CD4-positive, alpha-beta T cell treated with Interferon alpha-2 for 1 hour (primary cell): ENCODE results near the gene CREBBP.

Experiments used
- DNase-seq, 2 donors: peaks; one replicate each; pipeline ENCODE4 v3.0.0-alpha.2; 2020 to 2022

The CREBBP gene

DNA sequence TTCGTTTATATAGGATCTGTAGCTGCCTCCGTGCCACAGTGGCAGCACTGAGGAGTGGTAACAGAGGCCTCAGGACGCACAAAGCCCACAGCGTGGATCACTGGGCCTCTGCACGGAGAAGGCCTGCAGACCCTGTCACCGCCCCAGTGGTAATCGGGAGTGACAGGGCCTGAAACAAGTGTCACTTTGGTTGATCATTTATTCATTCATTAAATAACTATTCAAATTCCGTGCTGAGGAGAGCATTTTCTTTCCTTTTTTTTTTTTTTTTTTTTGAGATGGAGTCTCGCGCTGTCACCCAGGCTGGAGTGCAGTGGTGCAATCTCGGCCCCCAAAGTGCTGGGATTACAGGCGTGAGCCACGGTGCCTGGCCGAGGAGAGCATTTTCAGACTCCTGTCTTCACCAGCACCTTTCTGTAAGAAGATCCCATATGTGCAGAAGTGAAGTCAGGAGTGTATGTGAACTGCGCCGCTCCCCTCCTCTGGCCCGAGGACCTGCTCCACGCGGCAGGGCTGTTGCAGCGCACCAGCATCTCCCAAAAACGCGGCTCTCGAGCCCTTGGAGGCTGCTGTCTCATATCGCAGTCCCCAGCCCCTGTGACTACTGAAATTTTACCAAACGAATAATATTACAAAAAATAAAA lies 118.3 kb downstream of the CREBBP start:
- no peak for DNase-seq

- DNase-seq: no peak
Observed at GRCh38 chr16:3761375-3762106, 119.0 kb downstream of the CREBBP start.

GRCh38 chr16:3760518-3760917 lies 120.0 kb downstream of the CREBBP start:
- no peak for DNase-seq

- no peak for DNase-seq
Observed at GRCh38 chr16:3759736-3760135, 120.8 kb downstream of the CREBBP start.

- no peak for DNase-seq
Observed at GRCh38 chr16:3756113-3756512, 124.4 kb downstream of the CREBBP start.

- DNase-seq: no peak
Observed at GRCh38 chr16:3755249-3755648, 125.3 kb downstream of the CREBBP start.

GRCh38 chr16:3754772-3755171 lies 125.7 kb downstream of the CREBBP start:
- DNase-seq: no peak

- no peak for DNase-seq
Observed at GRCh38 chr16:3754081-3754703, 126.3 kb downstream of the CREBBP start.

DNA sequence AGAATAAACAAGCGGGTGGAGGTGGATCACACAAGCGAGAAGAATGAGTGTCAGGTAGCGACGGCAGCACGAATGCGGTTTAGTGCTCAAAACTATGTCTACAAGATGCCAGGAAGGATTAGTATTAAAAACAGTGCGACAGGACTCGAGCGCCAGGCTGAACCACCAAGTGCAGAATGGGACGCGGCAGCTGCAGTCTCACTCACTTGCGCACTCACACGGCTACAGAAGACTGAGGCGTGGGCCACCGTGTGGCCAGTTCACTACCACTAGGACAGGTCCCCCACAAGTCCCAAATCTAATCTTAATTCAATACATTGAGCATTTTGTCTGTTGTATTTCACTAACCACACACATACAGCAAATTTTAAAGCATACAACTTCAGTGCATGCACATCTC lies 127.5 kb downstream of the CREBBP start:
- DNase-seq: no peak

GRCh38 chr16:3751878-3752277 lies 128.6 kb downstream of the CREBBP start:
- DNase-seq: no peak

GRCh38 chr16:3748307-3748706 lies 132.2 kb downstream of the CREBBP start:
- DNase-seq: no peak

DNA sequence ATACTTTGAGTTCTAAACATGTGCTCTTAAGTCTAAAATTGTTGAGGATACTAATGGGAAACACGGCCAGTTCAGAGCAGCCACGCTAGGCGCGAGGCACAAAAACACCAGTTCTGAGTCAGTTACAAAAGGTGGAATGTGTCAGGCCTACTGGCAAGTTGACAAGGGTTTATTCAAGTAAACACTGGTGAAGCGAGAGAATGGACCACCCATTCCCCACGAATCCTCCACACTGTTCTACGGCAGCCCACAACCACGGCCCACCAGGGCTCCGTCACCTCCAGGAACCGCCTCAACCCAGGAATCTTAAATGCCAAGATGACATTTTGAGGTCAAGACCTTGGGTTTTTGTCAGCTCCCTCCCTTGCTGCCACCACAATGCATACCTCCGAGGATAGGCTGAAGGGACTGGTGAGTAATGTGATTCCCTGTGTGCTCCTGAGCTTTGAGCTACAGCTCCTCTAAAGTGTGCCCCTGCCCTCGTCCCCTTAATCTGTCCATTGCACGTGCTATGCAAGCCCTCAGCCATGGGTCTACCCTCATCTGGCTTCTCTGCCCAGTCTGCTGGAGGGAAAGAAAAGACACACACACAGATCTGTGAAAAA lies 134.7 kb downstream of the CREBBP start:
- DNase-seq: no peak

DNA sequence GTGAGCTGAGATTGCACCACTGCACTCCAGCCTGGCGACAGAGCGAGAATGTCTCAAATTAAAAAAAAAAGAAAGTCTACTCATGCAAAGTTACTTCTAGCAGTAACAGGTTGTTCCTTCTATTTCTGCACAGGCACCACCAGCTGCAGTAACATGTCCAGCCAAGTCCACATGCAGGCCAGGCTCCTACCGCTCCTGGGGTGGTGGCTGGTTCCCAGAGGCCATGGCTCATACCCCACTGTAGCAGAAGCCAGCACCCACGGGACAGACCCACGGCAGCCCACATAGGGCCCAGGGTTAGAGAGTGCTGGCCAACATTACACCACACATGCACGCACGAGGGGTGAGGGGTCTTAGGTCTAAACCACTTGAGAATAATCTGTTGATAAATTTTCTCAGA lies 136.5 kb downstream of the CREBBP start:
- DNase-seq: no peak

DNA sequence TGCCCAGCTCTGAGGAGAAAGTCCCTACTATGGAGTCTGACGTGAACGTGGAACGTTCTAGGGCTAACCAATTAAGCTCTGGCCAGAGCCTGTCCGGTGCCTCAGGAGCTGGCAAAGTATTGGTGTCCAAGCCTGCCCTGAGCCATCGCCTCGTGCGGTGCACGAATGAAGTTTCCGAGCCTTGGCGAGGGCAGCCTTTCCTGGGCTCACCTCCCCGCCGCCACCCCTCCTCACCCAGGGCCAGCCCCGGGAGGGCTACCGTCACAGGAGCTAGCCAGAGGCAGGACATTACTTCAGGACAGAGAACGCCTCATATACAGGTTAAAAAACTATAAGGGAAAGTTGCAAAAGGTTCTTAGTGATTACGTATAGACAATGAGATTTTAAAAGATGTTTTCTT lies 139.6 kb downstream of the CREBBP start:
- no peak for DNase-seq

GRCh38 chr16:3740186-3740585 lies 140.3 kb downstream of the CREBBP start:
- DNase-seq: no peak

- DNase-seq: no peak
Observed at GRCh38 chr16:3739636-3740035, 140.9 kb downstream of the CREBBP start.

DNA sequence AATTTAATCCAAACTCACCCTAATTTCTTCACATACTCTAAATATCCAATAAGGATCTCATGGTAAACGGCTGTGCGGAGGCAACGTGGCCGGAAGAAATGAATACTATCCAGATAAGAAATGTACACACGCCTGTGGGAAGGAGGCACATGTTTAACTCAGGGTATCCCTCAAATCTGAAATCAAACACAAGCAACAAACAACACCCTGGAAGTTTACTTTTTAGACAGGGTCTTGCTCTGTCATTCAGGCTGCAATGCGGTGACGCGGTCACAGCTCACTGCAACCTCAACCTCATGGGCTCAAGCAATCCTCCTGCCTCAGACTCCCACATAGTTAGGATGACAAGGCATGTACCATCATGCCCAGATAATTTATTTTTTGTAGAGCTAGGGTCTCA lies 142.0 kb downstream of the CREBBP start:
- DNase-seq: no peak

DNA sequence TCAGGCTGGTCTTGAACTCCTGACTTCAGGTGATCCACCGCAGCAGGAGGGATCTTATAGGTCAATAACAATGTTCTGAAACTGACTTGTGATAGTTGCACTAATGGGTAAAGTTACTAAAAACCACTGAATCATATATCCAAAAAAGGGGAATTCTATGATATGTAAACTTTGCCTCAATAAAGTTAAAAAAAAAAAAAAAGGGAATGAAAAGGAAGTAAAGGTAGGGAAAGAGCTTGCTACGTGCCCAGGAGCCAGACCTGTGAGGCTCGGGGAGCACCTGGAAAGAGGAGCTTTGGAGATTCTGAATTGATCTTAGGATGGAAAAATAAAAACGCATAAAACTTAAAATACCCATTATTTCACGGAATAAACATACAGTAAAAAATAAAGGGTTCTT lies 142.4 kb downstream of the CREBBP start:
- DNase-seq: no peak

GRCh38 chr16:3737181-3737580 lies 143.3 kb downstream of the CREBBP start:
- DNase-seq: no peak

DNA sequence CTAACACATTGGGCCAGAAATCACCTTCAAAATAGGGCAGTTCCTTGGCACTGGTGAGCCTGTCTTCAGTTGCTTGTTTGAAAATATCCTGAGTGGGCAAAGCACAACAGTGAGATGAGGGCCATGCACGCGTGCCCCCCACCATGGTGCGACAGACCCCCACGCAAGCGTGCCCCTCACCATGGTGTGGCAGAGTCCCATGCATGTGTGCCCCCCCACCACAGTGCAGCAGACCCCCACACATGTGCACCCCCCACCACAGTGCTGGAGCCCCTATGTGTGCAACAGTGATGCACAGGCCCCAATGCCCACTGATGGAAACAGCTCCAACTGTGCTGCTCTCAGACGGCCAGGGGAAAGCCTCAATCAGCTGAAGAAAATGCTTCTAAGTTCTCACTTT lies 144.4 kb downstream of the CREBBP start:
- DNase-seq: no peak

DNA sequence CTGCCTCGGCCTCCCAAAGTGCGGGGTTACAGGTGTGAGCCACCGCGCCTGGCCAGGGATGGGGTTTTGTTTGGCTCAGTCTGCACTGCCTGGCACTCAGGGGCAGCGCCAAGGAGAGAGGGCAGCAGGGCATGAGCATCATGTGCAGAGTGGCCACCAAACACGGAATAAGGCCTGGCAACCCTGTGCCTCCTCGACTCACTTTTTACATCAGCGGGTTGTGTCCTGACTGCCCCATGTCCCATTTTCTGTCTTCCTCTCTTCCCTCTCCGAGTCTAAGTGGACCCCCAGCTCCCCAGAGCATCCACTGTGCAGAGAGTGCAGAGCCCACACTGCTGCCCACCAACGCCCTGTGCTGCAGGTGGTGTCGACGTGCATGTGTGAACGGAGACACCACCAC lies 145.0 kb downstream of the CREBBP start:
- no peak for DNase-seq

- no peak for DNase-seq
Observed at GRCh38 chr16:3734758-3735221, 145.7 kb downstream of the CREBBP start.

GRCh38 chr16:3734084-3734757 lies 146.3 kb downstream of the CREBBP start:
- DNase-seq: no peak
